ENCODE measurements around the gene ISG20.

The ISG20 gene

DNA sequence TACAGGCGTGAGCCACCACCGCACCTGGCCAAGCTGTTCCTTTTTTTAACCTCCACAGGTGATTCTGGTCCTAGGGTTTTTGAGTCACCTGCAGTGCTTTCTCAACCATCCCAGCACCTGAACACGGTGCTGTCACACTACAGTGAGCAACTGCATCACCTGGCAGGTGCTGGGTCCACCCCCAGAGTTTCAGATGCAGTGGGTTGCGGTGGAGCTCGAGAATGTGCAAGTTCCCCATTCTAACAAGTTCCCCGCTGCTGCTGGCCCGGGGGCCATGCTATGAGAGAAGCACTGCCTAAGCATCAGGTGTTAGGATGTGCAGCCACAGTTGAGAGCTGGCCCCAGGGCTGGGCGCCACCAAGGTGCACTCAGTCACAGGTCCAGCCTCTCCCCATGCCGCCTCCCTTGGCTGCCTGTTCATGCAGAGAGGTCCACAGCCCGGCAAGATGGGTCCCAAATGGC lies 18.0 kb downstream of the ISG20 start:
- POLR2A ChIA-PET, result no interaction called here
- DNase-seq (ENCODE audit: extremely low spot score), result no peak
- CTCF ChIA-PET, result interaction anchor here (1.2 to 3.1 kb wide), 4 partner anchors 32 to 218 kb away, joined by 3 to 17 read pairs (median 5); no protein-coding TSS in a partner anchor
- TF ChIP-seq BHLHE40 (IDR thresholded peaks at IDR 0.05; ENCODE audit: borderline replicate concordance), result no peak
- no peak for TF ChIP-seq SUZ12 (IDR thresholded peaks at IDR 0.05)
- TF ChIP-seq FOXA1 (IDR thresholded peaks at IDR 0.05), result no peak
- no peak for TF ChIP-seq ELF4 (IDR thresholded peaks at IDR 0.05)
- no peak for TF ChIP-seq ARNT (IDR thresholded peaks at IDR 0.05)

DNA sequence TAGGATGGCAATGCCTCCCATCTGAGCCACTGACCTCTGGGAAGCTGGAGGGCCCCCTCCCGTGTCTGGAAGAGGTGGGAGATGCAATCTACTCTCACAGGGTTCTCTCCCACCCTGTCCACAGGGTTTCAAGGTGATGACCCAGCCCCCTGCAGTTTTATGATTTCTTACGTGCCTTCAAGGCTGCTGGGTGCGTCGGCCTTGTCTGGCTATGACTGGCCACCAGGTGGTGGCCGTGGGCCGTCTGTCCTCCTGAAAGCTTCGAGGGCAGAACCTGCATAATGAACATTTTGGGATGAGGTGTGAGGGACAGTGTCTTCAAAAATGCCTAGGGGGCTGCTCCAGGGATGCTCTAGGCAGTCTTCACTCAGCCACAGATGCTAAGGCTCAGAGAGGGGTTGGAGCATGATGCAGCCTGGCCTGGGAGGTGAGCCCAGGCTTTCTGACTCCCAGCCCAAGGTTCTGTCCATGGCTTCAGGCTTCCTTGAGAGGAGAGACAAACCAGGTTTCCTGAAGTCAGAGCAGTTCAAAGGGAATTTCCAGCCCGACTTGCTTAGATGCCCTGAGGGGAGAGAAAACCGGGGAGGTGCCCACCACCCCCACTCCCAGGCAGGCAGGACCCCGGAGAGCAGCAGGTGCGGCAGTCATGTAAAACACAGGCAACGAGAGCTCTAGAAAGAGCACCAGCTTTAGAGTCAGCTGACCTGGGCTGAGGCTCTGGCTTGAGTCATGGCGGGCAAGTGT lies 18.7 kb downstream of the ISG20 start:
- TF ChIP-seq ZNF384 (IDR thresholded peaks at IDR 0.05) (no peak), NFRKB (IDR thresholded peaks at IDR 0.05) (no peak), FOXA1 (IDR thresholded peaks at IDR 0.05) (no peak), BHLHE40 (IDR thresholded peaks at IDR 0.05; ENCODE audit: borderline replicate concordance) (no peak), TARDBP (IDR thresholded peaks at IDR 0.05) (no peak), FOXM1 (IDR thresholded peaks at IDR 0.05; ENCODE audit: borderline replicate concordance) (no peak), L3MBTL2 (conservative IDR thresholded peaks at IDR 0.05) (no peak), FOXK2 (IDR thresholded peaks at IDR 0.05) (no peak), CTBP1 (IDR thresholded peaks at IDR 0.05; ENCODE audit: borderline replicate concordance) (no peak), ELF4 (IDR thresholded peaks at IDR 0.05) (no peak), HDGF (IDR thresholded peaks at IDR 0.05; ENCODE audit: borderline replicate concordance) (no peak), SUZ12 (IDR thresholded peaks at IDR 0.05) (no peak), ARNT (IDR thresholded peaks at IDR 0.05) (no peak), LEF1 (IDR thresholded peaks at IDR 0.05; ENCODE audit: borderline replicate concordance) (no peak), SP1 (IDR thresholded peaks at IDR 0.05) (no peak)
- TF ChIP-seq, protein P1, sequence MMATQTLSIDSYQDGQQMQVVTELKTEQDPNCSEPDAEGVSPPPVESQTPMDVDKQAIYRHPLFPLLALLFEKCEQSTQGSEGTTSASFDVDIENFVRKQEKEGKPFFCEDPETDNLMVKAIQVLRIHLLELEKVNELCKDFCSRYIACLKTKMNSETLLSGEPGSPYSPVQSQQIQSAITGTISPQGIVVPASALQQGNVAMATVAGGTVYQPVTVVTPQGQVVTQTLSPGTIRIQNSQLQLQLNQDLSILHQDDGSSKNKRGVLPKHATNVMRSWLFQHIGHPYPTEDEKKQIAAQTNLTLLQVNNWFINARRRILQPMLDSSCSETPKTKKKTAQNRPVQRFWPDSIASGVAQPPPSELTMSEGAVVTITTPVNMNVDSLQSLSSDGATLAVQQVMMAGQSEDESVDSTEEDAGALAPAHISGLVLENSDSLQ (IDR thresholded peaks at IDR 0.05), result no peak
- ChIA-PET POLR2A (interaction anchor here (1.3 kb wide), 1 partner anchor 19 kb away, joined by 3 read pairs; the partner anchor contains the start of gene ISG20), CTCF (interaction anchor here (1.2 to 3.1 kb wide), 5 partner anchors 33 to 217 kb away, joined by 3 to 17 read pairs (median 3); no protein-coding TSS in a partner anchor)
- peak; percentile 80 for DNase-seq (ENCODE audit: extremely low spot score)

DNA sequence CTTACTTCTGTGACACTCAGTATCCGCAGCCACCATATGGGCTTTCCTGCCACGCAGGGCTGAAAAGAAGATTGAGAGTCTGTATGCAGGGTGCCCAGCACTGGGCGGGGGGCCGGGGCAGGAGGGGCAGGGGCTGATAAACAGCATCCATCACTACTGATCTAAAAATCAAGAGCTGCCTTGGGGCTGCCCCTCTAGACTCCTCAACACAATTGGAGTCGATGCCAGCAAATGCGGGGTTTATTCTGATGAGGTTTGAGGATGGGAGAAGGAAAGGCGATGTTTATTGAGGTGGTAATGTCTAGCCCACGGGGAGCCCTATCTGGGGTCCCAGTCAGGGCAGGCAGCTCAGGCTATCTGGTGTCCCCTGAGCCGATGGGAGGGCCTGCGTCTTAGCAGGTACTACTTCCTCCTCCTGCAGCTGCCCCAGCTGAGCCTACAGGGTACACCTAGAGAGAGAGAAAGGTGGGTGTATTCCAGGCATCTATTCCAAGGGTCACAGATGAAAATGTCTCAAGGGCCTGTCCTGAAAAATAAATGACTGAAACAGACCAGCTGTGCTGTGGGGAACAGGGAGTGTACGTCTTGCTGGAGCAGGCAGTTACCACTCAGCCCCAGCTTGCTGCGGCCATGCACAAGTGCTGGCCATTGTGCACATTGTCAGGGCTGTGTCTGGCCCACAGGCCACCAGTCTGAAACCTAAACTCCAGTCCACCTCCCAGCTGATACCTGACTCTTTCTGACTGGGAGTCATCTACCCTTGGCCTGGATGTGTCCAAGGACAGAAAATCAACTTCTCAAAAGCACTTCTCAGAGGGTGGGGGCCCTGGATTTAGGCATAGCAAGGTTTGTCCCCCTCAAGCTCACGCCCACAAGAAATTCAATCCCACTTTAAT lies 19.5 kb downstream of the ISG20 start:
- DNase-seq (ENCODE audit: extremely low spot score), result no peak
- ChIA-PET POLR2A (interaction anchor here (1.3 kb wide), 1 partner anchor 20 kb away, joined by 3 read pairs; the partner anchor contains the start of gene ISG20), CTCF (interaction anchor here (1.2 to 3.1 kb wide), 4 partner anchors 80 to 216 kb away, joined by 3 to 17 read pairs (median 3); no protein-coding TSS in a partner anchor)
- TF ChIP-seq CTBP1 (IDR thresholded peaks at IDR 0.05; ENCODE audit: borderline replicate concordance) (no peak), SUZ12 (IDR thresholded peaks at IDR 0.05) (no peak), ZNF384 (IDR thresholded peaks at IDR 0.05) (no peak), LEF1 (IDR thresholded peaks at IDR 0.05; ENCODE audit: borderline replicate concordance) (no peak), TARDBP (IDR thresholded peaks at IDR 0.05) (no peak), FOXA1 (IDR thresholded peaks at IDR 0.05) (no peak), ELF4 (IDR thresholded peaks at IDR 0.05) (no peak), SP1 (IDR thresholded peaks at IDR 0.05) (no peak), L3MBTL2 (conservative IDR thresholded peaks at IDR 0.05) (no peak), ARNT (IDR thresholded peaks at IDR 0.05) (no peak), FOXM1 (IDR thresholded peaks at IDR 0.05; ENCODE audit: borderline replicate concordance) (no peak), FOXK2 (IDR thresholded peaks at IDR 0.05) (no peak), BHLHE40 (IDR thresholded peaks at IDR 0.05; ENCODE audit: borderline replicate concordance) (no peak), HDGF (IDR thresholded peaks at IDR 0.05; ENCODE audit: borderline replicate concordance) (no peak), NFRKB (IDR thresholded peaks at IDR 0.05) (no peak)
- TF ChIP-seq, protein P1 (IDR thresholded peaks at IDR 0.05), result no peak

DNA sequence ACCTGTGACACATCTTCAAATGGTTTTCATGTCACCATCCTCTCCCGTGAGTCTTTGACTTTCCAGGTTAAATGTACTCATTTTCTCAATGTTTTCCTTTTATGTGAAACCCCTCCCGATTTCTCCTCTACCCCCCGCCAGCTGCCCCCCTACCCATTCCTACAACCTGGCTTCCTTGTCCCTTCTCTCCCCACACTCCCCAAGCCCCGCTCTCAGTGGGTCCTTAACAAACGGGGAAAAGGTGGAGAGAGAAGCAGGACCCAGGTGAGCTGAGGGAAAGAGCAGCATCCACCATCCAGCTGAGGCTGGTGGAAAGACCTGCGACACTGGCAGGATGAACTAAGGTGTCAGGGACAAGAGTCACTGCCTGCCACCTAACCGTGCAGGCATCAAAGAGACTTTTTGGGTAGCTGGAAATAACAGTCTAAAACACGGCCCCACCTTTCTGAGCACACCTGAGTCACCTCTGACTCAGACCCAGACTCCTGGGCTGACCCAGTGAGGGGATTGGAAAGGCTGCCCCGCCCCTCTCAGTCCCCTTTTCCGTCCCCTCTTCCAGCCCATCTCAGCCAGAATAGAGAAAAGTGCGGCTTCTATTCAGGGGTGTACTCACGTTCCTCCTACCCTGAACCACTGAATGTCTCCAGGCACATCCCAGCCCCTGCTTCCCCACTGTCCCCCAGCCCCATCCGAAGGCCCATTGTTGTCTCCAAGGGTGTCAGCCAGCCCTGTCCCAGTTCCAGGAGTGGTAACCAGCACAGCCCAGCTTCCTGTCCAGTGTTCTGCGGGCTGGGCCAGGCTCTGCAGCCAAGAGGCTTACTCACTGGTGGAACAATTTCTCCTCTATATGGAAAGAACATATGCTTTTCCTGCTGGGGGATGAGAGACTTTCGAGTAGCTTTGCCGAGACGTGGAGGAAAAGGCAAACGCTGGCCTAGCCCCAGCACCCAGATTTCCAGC lies 20.4 kb downstream of the ISG20 start:
- POLR2A ChIA-PET, result no interaction called here
- DNase-seq (ENCODE audit: extremely low spot score), result no peak
- CTCF ChIA-PET, result interaction anchor here (3.1 kb wide), 1 partner anchor 176 kb away, joined by 17 read pairs; no protein-coding TSS in a partner anchor
- TF ChIP-seq FOXA1 (IDR thresholded peaks at IDR 0.05), result no peak
- TF ChIP-seq SP1 (IDR thresholded peaks at IDR 0.05), result no peak
- no peak for TF ChIP-seq BHLHE40 (IDR thresholded peaks at IDR 0.05; ENCODE audit: borderline replicate concordance)
- TF ChIP-seq CTBP1 (IDR thresholded peaks at IDR 0.05; ENCODE audit: borderline replicate concordance), result no peak
- TF ChIP-seq FOXM1 (IDR thresholded peaks at IDR 0.05; ENCODE audit: borderline replicate concordance), result no peak
- no peak for TF ChIP-seq TARDBP (IDR thresholded peaks at IDR 0.05)
- no peak for TF ChIP-seq ARNT (IDR thresholded peaks at IDR 0.05)
- no peak for TF ChIP-seq NFRKB (IDR thresholded peaks at IDR 0.05)
- TF ChIP-seq, protein P1 (IDR thresholded peaks at IDR 0.05), result no peak
- TF ChIP-seq HDGF (IDR thresholded peaks at IDR 0.05; ENCODE audit: borderline replicate concordance), result no peak
- no peak for TF ChIP-seq FOXK2 (IDR thresholded peaks at IDR 0.05)
- TF ChIP-seq ELF4 (IDR thresholded peaks at IDR 0.05), result no peak
- TF ChIP-seq LEF1 (IDR thresholded peaks at IDR 0.05; ENCODE audit: borderline replicate concordance), result no peak
- no peak for TF ChIP-seq L3MBTL2 (conservative IDR thresholded peaks at IDR 0.05)
- TF ChIP-seq ZNF384 (IDR thresholded peaks at IDR 0.05), result no peak
- no peak for TF ChIP-seq SUZ12 (IDR thresholded peaks at IDR 0.05)
